ENCODE data around the gene LCN10.
"Not testable (repeated sequence)": the region's sequence is repeated elsewhere in the genome, so short reads cannot be mapped to it uniquely, and the experiment has no call there.

The LCN10 gene

DNA sequence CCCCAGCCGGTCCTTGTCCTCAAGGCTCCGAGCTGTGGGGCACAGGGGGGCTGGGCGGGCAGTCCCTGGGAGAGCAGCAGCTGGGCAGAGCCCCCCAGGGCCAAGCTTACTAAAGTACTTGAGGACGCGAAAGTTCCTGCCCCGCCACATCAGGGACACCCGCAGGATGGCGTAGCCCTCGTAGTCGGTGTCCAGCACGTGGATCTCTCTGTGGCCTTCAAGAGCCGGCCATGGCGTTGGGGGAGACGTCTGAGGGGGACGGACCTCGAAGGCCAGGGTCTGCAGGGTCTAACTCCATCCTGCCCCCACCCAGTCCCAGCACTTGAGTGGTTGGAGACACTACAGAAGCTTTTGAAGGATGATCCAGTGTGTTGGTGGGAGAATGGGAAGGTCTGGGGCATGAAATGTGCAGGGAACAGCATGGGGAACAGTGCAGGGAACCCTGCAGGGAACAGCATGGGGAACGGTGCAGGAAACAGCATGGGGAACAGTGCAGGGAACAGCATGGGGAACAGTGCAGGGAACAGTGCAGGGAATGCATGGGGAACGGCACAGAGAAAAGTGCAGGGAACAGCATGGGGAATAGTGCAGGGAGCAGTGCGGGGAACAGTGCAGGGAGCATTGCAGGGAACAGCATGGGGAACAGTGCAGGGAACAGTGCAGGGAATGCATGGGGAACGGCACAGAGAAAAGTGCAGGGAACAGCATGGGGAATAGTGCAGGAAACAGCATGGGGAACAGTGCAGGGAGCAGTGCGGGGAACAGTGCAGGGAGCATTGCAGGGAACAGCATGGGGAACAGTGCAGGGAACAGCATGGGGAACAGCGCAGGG, 12.8 kb upstream of the LCN10 start:
- DNase-seq (ENCODE audit: low read depth in 2 of 2, low spot score in 1 of 2) = not testable (repeated sequence)

DNA sequence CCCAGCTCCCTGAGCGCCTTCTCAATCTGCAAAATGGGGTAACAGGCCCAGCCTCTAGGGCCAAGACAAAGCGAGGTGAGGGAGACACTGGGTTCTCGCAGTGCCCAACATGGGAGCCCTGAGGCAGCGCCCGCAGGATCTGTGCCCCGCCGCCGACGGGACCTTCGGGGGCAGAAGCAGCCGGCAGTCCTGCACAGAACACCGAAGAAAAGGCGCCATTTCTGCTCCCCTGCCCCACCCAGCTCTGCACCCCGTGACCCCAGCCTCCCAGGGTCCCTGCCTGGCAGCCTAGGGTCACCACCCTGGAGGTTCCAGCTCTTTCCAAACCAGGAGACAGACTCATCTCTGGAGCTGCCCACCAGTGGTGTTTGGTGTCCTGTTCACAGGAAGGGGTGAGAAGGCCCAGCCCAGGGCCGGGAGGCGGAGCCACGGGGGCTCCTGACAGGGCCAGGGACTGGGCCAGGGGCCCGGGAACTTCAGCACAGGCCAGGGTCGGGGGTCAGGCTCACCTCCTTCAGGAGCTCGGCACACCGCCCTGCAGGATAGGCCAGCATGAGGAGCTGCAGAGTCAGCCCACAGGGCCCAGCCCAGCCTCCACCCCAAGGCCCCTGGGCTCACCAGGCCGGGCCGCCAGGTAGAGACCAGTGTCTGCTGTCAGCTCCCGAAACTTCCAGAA, 12.0 kb upstream of the LCN10 start:
- no peak for DNase-seq (ENCODE audit: low read depth in 2 of 2, low spot score in 1 of 2)

DNA sequence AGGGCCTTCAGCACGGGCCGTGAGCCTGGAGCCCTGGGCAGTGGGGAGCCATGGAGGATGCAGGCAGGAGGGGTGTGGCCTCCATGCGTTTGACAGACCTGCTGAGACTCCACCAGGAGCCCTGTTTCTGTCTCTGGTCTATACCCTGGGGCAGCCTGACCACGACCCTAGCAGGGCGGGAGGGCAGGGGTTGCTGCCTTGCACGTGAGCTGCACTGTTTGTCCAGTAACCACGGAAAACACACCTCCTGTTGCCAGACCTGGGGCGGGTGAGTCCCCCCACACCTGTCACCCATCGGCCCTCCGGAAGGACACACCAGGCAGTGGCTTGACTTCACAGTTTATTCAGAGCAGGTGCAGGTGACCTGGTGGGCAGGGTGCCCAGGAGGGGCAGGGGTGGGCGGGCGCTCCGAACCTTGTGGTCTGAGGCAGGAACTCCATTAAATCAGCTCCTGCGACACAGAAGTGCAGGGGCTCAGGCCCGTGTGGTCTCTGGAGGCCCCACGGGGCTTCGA, 11.4 kb upstream of the LCN10 start:
- DNase-seq (ENCODE audit: low read depth in 2 of 2, low spot score in 1 of 2) = no peak

DNA sequence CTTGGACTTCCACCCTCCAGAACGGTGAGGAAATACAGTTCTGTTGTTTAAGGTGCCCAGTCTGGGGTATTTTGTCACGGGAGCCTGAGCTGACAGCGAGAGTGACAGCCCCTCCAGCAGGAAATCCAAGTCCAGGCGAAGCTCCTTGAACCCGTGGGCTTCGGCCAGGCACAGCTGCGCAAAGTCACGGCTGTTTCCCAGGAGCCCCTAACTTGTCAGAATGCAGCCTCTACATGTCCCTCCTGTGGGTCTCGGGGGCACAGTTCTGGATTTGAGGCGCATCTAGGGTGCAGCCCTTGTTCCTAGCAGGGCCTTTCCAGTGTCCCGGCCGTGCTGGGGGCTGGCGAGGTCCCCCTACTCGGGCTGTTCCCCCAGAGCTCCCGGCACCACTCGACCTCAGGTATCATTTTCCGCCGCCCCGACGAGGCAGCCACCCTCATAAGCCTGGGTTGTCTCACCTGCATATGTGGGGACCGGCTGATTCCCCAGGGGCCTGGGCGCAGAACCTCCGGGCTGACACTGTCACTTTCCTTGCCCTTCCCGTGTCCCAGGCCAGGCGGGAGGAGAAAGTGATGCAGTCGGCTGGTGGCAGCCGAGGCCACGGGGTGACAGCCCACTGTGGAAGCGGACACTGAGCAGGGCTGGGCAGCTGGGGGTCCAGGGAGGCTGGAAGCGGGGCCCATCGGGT, 10.8 kb upstream of the LCN10 start:
- DNase-seq (ENCODE audit: low read depth in 2 of 2, low spot score in 1 of 2) = no peak

DNA sequence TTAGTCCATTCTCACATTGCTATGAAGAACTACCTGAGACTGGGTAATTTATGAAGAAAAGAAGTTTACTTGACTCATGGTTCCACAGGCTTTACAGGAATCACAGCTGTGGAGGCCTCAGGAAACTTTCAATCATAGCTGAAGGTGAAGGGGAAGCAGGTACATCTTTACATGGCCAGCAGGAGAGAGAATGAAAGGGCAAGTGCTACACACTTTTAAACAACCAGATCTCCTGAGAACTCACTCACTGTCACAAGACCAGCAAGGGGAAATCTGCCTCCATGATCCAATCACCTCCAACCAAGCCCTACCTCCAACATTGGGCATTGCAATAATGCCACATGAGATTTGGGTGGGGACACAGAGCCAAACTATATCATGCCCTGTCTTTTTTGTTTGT, 9.1 kb upstream of the LCN10 start:
- DNase-seq (ENCODE audit: low read depth in 2 of 2, low spot score in 1 of 2) = no peak

DNA sequence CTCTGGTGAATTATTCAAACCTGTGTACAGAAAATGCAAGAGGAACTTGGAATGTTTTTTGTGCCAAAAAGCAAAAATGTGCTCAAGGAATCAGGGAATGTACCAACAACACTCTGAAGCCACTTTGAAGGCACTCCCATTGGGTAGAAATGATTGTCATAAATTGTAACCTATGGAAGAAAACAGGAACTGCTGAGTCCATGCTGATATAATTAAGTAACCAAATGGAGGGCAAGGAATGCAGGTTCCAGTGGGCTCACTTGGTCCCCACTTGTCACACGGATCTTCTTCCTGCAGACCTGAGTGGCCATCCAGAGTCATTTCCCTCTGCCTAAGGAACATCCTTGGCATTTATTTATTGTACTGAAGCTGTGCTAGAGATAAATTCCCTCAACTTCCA, 8.5 kb upstream of the LCN10 start:
- no peak for DNase-seq (ENCODE audit: low read depth in 2 of 2, low spot score in 1 of 2)

DNA sequence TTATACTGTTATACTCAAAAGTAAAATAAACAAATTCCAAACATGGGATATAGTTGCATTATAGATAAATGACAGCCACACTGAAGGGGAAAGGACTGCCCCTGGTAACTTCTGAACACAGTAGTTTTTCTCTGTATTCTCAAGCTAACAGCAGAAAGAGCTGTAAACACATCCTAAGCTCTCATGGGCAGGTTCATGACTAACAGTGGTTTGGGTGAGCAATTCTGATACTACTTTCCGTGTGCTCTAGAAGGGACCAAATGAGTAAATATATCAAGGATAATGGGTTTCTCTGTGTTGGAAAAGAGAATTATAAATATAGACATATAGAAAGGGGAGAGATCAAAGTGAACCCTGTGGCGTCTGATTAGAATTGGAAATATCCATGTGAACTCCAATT, 7.8 kb upstream of the LCN10 start:
- no peak for DNase-seq (ENCODE audit: low read depth in 2 of 2, low spot score in 1 of 2)

DNA sequence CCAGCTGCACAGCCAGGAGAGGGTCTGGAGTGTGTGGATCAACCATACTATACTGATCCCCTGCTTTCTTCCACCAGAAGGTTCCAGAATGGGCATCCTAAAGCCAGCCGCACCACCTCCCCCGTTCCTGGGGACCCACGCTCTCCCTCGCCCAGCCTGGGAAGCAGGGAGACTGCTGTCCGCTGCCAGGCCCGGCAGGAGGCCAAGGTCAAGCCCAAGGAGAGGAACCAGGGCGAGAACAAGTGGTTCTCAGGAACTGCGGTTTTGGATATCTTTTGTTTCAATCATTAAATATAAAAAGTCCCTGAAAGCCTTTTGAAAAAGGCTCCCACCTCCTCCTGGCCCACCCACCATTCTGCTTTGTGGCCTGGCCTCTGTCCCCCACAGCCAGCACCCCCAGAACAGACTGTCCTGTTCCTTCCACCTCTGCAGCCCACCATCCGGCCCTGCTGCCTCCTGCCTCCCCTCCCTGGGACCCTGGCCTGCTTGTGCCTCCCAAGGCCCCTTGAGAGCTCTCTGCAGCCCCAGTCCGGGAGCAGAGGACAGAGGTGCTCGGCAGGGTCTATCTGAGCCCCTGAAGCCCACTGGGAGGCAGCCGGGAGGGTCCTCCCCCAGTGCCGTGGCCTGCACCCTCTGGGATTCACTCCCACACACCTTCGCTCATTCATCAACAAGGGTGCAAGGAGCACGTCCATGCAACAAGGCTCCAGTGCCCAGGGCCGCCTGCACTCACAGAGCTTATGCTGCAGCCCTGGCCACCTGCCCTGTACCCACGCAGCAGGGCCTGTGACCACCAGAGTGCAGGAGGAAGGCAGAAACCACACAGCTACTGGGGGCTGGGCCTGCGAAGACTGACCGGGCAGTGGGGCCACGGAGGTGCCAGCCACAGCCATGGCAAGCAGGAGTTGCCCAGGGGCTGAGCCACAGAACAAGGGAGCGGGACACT, 6.2 kb upstream of the LCN10 start:
- no peak for DNase-seq (ENCODE audit: low read depth in 2 of 2, low spot score in 1 of 2)

DNA sequence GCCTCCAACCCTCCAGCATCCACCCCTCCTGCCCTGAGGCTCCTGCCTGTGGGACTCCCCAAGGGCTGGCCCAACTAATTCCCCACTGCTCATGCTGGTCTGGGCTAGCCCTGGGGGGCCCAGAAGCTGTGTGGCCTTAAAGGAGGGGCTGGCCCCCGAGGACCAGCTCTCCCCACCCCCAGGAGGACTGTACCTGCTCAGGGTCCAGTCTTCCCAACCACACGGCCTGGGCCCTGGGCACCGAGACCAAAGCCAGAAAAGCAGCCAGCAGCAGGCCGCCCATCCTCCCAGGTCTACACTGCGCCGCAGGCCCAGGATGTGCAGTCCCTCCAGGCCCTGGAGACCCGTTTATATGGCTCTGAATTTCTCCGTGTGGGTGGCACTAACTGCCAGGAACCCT, 5.5 kb upstream of the LCN10 start, which contains the start of gene LCN6:
Gene LCN6, minus strand, starts transcription at position 325 of the 400 bp plus-strand sequence. Its CDS starts 42 bp downstream, at position 283.
- no peak for DNase-seq (ENCODE audit: low read depth in 2 of 2, low spot score in 1 of 2)

DNA sequence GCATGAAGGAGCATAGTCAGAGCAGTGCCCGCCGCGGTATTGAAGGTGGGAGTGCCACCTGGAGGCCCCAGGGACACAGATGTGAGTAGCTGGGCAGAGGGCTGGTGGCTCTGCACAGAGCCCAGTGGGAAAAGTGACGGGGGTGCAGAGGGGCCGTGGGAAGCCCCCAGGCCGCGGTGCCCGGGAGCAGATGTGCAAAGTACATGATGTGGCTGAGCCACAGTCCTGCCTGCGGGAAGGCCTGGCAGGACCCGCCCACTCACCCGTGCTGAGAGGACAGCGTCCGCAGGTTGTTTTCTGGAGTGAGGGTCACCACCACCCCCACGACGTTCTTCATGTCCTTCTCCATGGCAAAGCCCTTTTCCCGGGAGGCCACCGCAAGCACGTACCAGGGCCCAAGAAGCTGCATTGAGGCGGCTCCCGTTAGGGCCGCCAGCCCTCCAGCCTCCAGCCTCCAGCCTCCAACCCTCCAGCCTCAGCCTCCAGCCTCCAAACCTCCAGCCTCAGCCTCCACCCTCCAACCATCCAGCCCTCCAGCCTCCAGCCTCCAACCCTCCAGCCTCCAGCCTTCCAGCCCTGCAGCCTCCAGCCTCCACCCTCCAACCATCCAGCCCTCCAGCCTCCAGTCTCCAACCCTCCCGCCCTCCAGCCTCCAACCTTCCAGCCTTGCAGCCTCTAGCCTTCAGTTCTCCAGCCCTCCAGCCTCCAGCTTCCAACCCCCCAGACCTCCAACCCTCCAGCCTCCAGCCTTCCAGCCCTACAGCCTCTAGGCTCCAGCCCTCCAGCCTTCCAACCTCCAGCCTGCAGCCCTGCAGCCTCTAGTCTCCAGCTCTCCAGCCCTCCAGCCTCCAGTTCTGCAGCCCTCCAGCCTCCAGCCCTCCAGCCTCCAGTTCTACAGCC, 4.7 kb upstream of the LCN10 start:
- DNase-seq (ENCODE audit: low read depth in 2 of 2, low spot score in 1 of 2) = no peak

DNA sequence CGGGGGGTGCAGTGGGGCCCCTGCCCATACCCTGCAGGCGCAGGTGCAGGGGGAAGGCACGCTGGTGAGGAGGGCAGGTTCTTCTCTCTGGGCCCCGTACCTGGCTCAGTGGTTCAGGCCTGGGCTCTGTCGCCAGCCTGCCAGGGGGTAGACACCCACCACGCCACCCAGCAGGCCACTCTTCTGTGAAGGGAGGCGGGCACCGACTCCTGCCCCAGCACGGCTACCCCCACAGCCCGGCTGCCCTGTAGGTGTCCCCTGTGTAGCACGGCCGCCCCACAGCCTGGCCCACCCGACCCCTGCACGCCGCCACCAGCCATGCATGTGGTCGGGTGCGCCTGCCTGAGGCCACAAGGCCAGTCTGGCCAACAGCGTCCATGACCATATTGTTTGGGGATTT, 3.9 kb upstream of the LCN10 start:
- DNase-seq (ENCODE audit: low read depth in 2 of 2, low spot score in 1 of 2) = no peak

DNA sequence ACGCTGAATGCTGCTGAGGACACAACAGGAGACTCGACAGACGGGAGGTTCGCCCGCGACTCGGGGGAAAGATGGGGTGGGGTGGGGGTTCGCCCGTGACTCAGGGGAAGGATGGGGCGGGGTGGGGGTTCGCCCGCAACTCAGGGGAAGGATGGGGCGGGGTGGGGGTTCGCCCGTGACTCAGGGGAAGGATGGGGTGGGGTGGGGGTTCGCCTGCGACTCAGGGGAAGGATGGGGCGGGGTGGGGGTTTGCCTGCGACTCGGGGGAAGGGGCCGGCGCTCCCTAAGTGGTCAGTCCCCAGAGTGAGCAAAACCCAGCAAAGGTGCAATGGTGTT, 3.4 kb upstream of the LCN10 start:
- DNase-seq (ENCODE audit: low read depth in 2 of 2, low spot score in 1 of 2) = no peak

DNA sequence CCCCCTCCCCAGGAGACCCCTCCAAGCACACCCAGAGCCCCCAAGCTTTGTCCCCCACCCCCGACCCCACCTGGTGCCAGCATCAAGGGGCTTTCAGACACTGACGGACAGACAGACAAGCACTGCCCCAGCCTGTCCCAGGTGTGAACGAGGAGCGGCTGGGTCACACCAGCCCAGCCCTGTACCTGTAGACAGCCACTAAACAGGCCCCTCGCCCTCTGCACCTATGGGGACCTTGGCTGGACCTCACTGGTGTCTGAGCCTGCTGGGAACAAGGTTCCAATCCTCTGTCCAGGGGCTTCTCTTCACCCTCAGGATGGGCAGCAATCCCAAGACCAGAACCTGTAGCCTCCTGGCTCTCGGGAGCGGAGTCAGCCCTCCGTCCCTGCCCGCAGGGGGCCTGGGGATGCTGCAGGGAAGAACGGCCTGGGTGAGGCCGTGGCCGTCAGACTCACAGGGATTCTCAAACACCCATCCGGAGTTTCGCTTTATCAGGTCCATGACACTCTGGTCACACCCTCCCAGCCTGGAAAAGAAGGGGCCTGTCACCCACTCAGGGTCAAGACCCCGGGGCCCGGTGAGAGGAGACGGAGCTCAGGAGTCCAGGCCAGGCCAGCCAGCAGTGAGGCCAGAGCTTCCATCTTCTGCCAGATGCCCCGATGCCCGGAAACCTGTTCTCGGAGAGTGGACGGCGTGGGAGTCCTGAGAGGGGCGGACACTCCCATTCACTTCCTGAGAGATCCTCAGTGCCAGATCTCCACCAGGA, 2.8 kb upstream of the LCN10 start:
- no peak for DNase-seq (ENCODE audit: low read depth in 2 of 2, low spot score in 1 of 2)

DNA sequence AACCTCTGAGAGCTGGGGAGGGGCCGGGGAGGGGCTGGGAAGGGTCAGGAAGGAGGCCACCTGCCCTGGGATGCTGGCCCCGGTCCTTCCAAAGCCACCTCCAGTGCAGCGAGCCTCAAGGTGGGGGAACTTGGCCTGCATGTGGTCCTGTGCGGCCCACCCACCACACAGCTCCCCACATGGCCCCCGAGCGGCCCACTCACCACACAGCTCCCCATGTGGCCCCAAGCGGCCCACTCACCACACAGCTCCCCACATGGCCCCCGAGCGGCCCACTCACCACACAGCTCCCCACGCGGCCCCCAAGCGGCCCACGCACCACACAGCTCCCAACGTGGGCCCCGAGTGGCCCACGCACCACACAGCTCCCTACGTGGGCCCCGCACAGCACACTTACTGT, 2.0 kb upstream of the LCN10 start:
- no peak for DNase-seq (ENCODE audit: low read depth in 2 of 2, low spot score in 1 of 2)

DNA sequence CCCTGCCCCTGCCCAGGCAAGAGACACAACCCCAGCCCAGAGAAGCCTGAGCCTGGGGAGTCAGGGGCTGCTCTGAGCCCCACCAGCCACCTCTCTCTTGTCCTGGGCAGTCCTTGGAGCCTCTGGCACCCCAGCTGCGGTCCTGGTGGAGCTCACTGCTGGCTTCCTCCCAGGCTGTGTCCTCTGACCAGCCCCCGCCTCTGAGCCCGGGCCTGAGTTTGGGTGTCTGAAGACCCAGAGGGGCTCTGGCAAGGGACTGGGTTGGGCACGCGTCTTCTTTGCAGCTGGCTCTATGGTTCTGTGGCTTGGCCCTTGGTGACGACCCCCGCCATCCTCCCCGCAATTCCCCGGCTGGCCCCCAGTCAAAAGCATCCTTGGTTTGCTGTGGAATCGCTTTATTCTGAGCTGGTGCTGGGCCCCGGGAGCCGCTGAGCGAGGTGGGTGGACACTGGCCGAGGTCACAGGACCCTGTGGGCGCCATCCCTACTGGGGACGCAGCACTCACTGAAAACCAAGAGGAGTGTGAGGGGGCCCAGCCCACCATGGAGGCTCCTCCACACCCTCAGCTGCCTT, 985 bp upstream of the LCN10 start:
- no peak for DNase-seq (ENCODE audit: low read depth in 2 of 2, low spot score in 1 of 2)

DNA sequence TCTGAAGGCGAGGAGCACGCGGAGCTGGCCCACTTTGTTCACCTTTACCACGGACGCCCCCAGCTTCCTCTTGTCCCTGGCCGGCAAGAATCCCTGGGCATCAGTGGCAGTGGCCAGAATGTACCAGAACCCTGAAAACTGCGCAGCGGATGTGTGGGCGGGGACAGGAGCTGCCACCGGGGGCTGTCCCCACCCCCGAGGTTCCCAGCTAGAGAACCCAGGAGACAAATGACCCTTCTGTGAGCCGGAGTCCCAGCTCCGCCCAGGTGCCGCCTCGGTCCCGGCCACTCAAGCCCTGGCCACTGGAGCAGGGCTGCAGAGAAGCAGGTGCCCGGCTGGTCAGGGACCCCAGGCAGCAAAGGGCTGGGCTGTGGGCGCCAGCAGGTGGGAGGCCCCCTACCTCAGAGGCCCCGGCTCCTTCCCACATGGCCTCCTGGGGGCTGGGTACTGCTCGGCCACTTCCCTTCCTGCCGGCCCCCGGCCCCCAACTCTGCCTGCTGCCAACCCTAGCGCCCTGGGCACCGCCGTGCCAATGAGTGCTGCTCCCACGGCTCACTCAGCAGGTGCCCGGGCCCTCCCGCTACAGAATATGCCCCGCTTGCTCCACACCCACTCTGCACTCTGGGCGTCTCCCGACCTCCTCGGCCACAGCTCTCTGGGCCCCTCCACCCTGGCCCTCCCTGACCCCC, 713 bp downstream of the LCN10 start:
- DNase-seq (ENCODE audit: low read depth in 2 of 2, low spot score in 1 of 2) = no peak

DNA sequence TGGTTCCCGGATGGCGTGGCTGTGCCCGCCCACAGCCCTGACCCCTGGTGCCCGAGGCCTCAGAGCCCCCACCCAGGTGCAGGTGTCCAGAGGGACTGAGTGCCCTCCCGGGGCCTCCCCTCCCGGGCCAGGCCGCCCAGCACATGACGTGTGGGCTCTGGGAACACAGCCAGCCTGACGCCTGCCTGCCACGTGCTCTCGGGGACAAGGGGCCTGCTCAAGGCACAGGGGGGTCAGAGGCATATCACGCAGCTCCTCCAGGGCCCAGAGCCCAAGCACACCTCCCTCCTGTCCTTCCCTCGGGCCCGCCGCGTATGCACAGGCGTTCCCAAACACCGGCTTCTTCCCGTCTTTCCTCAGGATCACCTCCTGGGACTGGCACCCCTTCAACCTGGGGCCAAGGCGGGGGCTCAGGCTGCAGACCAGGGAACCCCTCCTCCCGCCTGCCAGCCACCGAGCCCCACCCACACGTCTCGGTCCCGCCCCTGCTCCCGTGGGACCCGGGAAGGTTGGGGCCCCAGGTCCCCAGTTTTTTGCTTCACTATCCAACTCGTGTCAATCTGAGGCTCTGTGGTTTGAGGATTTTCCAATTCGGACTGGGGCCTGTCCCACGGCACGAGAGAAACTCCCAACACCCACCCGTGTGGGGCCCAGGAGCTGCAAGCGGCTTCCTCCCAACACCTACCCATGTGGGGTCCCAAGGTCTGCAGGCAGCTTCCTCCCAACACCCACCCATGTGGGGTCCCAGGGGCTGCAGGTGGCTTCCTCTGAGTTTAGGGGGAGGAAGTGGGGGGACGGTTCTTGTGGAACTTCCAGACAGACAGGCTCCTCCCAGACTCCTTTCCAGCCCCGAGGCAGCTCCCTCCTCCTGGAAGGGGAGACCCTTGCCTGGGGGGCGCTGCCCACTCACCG, 1.5 kb downstream of the LCN10 start:
- no peak for DNase-seq (ENCODE audit: low read depth in 2 of 2, low spot score in 1 of 2)

Data from stimulated activated CD8-positive, alpha-beta memory T cell treated with anti-CD3 and anti-CD28 coated beads, Interleukin-4, amount 100 ng/mL, for 1 hour (primary cell).